Measurements from ENCODE around the gene MRPS6.

MRPS6 gene

DNA sequence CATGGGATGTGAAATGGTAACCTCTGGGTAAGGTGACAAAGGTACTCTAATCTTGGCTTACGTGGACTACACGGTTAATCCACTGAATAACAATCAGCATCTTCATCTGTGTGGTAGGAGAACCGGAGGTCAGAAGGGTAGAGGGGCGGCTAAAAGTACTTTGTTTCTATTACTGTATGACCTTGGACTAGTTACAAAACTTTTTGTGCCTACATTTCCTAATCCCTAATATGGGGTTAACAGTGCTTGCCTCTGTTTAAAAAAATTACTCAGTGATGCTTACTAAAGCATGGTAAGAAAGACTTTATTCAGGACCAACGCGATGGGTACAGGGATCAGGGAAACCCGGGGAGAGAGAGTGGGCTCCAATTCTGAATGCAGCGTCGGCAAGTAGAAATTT lies 1.7 kb upstream of the MRPS6 start:
- no peak for DNase-seq (ENCODE audit: low read depth in 2 of 2, low spot score in 1 of 2)

DNA sequence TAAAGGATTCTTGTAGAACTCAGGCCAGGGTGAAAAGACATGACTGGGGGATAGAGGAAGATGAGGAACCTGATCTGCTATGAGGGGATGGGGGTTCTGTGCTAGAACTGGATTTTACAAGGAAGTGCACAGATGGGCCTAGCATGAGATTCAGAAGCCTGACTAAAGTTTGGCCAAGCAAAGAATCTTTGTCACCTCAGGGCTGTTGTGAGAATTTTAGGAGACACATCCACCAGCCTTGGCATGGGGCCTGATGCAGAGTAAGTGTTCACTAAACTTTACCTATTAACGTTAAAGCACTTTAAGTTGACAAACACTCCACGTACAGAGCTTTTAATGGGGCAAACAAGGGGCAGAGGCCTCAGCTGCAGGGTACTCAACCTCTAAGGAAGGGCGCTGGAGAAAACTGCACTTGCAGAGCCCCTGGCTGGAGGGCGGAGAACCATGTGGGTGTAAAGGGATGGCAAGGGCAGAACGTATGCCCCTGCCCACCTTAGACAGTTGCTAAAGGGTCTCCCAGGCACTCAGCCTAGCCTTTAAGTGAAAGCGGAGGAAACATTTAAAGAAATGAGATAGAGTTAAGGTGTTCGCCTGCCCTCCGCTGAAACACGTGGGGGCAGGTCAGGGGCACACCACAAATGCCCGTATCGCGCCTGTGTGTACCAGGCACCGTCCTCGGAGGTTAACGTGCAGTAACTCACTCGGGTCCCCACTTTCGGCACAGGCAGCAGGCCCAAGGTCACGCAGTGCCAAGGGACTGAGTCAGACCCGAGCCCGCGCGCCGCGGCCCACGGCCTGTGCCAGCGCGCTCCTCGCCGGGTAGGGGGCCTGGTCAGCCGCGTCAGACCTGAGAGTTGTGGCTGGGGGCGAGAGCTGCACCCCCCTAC lies 990 bp upstream of the MRPS6 start:
- no peak for DNase-seq (ENCODE audit: low read depth in 2 of 2, low spot score in 1 of 2)

DNA sequence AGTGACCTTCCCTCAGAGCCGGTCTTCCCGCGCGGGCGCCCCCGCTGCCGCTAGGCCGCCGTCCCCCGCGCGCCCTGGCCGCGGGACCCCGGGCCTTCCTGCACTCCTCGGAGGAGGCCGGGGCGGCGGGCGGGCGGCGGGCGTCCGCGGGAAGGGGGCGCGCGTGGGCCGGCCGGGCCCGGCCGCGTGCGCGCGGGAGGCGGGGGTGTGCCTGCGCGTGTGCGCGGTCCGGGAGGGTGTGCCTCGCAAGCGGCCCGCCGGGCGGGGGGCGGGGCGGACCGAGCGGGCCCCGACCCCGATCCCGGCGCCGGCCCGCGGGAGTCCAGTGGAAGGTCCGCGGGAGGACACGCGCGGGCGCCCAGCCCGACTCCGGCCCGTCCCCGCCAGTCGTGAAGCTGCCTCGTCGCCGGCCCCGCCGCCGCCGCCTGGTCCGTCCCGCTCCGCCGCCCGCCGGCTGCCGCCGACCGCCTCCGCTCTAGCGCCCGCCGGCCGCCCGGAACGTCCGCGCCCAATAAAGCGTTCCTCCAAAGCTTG lies 438 bp downstream of the MRPS6 start:
- DNase-seq (ENCODE audit: low read depth in 2 of 2, low spot score in 1 of 2), result peak in 1 of 2 donors; percentile 21

DNA sequence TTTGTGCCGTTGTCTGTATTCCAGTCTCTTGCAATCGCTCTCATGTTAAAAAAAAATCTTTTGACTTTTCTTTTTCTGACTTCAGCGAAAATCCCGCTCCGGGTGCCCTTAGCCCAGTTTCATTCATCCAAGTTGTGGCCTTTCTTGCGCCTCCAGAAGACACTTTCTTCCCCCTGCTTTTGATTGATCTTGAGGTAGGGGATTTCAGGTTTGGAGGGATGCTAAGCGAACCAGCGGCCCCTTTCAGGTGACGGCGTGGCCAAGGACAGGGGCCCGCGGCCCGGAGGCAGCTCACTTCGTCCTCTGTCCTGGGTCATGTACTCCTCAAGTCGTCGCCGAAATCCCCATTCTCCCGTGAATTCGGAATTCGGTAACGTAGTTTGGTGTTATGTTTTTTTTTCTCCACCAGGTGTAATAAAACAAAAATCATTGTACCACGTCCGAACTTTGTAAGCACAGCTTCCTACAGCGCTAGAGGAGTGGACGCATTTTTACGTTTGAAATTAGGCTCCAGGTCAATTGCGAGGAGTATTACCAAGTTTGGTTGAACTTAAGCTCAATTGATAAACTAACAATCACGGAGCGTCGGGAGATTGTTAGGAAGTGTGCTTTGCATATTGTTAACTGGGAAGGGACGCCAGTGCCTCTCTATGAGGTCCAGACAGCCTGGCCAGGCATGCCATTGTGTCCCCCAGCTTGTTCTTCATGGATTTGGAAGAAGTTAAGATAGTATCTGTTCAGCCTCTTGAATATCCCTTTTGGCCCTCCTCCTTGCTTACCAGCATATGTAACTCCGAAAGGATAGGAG lies 1.1 kb downstream of the MRPS6 start:
- DNase-seq (ENCODE audit: low read depth in 2 of 2, low spot score in 1 of 2), result no peak

DNA sequence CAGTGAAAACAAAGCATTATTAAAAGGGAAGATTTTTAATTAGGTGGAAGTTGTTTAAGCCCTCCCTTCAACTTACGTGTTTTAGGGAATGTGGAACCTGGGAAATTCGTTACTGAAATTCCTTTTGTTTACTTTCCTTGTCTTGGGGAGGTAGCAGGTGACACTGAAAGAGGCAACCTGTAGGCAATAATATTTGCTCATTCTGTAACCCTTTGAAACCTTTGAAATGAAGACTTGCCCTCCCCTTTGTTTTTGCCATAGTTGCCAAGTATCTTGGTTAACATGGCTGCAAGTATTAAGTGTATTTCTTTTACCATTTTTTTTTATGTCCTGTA lies 1.7 kb downstream of the MRPS6 start:
- no peak for DNase-seq (ENCODE audit: low read depth in 2 of 2, low spot score in 1 of 2)

DNA sequence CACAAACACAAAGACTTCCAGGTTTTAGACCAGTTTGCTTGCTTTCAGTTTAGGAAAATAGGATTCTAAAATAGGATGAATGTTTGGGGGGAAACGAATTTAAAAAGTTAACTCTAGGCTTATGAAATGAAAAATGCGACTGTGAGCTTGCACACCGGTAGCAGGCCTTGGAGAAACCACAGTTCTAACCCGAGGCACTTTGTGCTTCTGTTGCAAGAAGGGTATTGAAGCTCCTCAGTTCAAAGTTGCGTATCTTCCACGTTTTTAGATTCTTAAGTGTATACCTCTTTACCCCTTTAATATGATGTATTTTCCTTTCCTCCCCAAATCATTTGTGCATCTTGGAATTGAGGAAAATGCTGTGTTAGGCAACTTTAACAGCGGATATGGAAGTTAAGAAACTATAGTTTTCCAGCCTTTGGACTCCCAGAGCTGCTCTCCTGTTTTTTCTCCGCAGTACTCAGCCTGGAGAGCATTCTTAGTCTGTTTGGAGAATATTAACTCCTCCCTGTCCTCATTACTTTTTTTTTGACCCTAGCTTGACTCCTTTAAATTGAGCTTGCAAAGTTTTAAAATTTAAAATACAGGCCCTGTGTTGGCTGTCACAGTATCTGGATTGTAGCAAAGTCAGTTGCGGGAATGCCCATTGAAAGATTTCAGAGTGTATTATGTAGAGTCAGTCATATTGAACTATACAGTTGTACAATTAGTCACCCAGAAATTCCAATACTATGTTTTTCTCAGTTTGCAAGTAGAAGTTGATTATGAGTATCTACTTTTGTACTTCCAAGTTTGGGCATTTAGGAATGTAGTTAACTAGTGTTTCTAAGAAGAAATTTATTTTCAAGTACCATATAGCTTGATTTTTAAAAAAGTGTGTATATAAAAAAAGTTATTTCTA lies 2.6 kb downstream of the MRPS6 start:
- DNase-seq (ENCODE audit: low read depth in 2 of 2, low spot score in 1 of 2), result no peak

DNA sequence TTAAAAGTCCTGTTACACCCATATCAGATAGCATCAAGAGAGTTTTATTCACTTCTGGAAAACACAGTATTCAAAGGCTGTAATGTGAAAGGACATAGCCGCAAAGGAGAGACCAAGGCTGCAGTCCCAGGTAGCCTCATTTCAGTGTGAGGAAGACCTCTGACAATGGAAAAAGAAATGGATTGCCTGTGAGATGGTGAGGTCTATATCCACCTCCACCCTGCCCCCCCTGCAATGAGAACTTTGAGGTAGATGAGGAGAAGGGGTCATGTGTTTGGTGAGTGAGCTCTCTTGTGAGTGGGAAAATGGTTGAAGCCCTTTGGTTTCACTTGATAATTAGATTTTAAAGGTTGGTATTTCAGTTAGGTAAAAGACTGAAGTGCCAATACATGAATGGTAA lies 3.5 kb downstream of the MRPS6 start:
- no peak for DNase-seq (ENCODE audit: low read depth in 2 of 2, low spot score in 1 of 2)

DNA sequence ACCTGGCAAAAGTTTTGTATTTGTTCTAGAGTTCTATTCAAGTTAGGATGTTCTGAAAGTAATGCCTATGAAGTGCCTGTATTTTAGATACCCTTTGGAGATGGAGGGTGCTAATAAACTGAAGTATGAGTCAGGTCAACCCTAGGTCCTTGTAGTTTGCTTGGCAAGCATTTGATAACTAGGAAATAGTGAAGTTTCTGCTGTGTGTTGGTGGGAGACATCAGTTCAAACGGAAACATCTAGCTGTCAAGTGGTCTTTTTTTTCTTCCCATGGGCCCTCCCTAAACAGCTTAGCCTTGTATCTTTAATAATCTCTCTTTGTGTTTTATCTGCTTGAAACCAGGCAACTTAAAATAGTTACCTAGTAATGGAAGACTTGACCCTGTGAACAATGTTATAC lies 4.5 kb downstream of the MRPS6 start:
- DNase-seq (ENCODE audit: low read depth in 2 of 2, low spot score in 1 of 2), result no peak

DNA sequence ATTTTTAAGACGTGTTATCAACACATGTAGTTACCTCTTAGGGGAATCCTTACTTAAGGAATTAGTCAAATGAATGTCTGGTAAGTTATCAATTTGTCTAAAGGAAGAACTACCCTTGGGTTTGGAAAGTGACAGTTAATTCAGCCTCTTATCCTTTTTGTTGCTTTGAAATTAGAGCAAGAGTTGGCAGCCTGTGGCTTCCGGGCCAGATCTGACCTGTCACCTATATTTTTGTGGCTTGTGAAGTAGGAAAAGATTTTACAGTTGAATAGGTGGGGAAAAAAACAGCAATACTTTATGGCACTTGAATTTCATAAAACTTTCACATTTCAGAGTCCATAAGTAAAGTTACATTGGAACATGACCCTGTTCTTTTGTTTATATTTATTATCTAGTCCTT lies 5.5 kb downstream of the MRPS6 start:
- DNase-seq (ENCODE audit: low read depth in 2 of 2, low spot score in 1 of 2), result peak in 1 of 2 donors; percentile 12

DNA sequence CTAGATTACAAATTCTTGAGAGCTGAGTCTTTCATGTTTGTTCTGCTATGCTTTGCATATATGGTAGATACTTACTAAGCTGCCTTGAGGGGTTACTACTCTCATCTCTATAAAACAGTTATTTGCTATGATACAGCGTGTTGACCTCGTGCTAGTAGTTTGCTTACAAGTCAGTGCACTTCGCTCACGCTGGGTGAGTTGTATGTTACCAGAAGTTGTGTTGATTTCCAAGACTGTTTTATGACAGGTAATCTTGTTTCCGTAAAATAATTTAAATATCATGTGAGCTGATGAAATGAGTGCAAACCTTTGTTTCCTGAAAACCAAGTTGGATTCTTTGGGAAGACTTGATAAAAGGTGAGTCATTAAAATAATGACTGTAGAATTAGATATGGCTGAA lies 7.3 kb downstream of the MRPS6 start:
- no peak for DNase-seq (ENCODE audit: low read depth in 2 of 2, low spot score in 1 of 2)

DNA sequence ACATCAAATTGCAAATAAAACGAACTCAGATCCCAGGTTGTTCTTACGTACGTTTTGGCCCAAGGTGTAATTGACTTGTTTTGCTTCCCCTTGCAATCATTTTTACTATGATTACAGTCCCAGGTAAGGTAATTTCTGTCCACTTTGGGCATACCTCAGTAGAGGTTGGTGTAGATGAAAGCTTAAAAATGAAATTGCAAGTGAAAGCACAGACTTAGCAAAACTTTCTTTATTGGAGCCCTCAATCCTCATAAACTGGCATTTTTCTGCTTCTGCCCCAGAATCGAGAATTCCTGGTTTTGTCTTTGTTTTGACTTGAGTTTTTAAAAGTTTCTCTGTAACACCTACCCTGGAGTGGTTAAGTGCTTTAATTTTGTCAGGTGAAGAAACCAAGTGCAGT lies 9.4 kb downstream of the MRPS6 start:
- no peak for DNase-seq (ENCODE audit: low read depth in 2 of 2, low spot score in 1 of 2)

DNA sequence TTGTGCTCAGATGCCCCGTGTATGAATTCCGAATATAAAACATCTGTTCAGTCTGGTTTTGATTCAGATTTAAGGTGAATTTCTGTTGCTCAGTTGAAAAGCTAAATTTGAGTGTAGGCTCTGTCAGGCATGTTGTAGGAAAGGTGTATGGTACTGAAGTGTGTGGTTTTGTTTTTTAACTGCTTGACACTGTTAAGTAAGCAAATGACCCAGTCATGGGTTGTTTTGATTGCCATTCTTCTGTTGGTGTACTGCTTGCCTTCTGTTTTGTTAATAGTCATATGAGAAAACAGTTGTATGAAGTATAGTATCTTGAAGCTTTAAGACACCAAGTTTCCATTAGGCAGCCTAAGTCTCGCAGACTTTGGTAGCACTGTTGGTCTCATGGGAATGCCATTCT lies 10.0 kb downstream of the MRPS6 start:
- no peak for DNase-seq (ENCODE audit: low read depth in 2 of 2, low spot score in 1 of 2)

DNA sequence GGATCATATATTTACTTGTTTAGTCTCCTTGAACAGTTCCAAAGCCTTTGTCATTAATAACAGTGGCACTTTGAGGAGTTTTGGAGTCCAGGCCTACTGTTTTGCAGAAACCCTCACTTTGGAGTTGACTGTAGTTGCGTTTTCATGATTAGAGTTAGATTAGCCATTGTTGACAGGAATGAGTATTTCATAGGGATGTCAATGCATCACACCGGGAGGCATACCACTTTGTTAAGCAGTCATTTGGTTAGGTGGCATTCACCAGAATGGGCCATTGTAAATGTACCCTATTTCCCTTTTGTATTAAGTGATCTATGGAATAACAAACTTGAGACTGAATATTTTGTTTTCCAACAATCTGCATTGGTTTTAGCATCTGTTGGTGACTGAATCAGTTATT lies 11.8 kb downstream of the MRPS6 start:
- no peak for DNase-seq (ENCODE audit: low read depth in 2 of 2, low spot score in 1 of 2)

DNA sequence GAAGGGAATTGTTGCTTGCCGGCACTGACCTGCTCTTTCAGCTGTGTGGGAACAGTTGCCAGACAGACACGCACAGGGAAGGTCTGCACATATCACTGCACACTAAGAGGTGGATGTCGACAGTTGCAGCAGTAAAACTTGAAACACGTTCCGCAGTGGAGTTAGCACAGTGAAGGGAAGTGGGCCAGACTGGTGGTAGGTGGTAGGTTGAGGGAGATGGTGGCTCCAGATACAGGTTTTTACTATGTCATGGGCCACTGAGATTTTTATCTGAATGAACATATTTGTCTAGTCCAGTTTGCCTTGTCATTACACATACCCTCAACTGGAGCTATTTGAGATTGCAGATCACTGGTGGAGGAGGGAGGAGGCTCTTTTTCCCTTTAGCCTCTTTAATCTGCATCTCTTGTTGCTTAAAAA lies 13.5 kb downstream of the MRPS6 start:
- DNase-seq (ENCODE audit: low read depth in 2 of 2, low spot score in 1 of 2), result no peak

DNA sequence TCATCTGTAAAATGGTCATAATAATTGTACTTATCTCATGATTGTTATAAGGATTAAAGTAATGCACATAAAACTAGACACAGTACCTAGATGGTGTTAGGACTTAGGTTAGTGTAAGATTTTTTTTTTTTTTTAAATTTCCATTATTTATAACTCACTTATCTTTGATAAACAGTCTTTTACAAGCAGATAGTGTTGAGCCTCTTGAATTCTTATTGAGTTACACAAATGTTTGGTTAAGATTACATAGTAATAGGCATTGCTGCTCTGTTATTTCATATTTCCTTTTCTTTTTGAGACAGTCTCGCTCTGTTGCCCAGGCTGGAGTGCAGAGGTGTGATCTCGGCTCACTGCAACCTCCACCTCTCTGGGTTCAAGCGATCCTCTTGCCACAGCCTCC lies 15.4 kb downstream of the MRPS6 start:
- DNase-seq (ENCODE audit: low read depth in 2 of 2, low spot score in 1 of 2), result no peak

DNA sequence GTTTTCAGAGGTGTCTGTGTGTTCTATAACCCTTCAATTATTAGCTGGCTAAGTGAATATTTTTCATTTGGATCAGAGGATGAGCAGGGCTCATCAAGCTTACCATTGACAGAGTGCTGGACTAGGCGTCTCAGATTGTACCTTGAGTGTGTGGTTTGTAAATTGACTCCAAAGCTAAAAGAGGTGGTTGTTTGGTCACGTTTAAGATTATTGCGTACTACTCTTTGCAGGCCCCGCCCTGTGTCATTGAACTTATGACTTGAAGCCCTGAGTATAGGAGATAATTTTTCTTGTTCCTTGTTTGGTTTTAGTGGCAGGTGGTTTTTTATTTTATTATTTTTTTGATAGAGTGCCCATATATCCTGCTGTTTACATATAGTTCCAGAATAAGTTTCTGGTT lies 17.7 kb downstream of the MRPS6 start:
- DNase-seq (ENCODE audit: low read depth in 2 of 2, low spot score in 1 of 2), result no peak

DNA sequence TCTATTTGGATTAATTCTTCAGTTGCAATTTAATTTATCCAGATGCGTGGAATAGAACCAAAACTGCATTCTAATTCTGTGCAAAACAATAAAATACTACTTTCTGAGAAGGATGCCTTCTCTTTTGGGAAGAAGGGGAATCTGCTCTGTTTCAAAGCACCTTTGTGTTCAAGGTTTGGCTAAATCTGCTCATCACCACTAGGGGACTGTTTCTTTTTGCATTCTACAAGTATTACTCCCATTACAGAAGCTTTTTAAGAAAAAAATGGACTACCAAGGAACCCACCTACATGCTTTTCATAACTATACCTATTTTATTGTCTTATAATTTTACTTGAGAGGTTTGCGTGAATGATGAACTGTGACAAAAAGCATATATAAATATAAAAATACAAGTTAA lies 18.2 kb downstream of the MRPS6 start:
- DNase-seq (ENCODE audit: low read depth in 2 of 2, low spot score in 1 of 2), result no peak

DNA sequence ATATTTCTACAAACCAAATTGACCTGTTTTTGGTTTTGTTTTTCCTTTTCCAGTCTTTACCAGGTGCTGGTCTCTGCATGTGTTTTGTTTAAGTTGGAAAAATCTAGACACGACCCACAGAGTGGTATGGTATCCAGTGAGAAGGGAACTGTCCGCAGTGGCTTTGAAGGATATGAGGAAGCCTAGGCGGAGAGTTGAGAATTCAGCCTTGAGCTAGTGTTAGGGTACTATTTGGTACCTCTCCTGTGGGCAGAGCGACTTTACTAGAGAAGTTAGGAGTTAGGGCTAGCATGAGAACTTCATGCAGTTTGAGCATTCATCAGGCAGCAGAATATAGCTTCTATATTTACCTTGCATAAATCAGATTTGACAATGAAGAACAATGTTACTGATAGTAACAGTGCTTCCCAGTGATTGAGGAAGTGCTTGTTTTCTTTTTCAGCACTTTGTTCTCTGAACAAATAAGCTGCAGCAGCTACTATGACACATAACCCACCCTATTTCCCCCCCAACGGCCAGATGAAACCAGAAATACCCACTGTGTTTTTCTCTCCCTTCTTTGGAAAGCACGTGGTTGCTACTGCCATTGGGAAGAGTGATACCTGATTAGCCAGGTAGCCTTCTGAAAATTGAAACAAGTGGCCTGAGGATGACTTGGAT lies 19.0 kb downstream of the MRPS6 start:
- no peak for DNase-seq (ENCODE audit: low read depth in 2 of 2, low spot score in 1 of 2)

DNA sequence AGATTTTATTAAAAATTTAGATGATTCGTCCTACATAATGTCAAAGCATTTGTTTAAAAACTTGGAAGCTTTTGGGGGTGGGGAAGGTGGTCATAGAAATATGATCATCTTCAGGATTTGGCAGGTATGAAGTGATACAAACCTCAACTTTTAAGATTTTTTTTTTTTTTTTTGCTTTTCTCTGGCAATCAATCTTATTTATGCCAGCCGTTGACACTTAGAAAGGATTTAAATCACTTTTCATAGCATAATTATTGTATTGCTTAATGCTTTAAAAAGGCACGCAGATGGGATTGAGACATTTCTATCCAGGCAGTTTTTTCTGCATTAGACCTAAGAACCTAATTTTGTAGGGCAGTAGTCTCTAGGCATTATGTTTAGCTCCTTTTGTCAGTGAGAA lies 19.7 kb downstream of the MRPS6 start:
- no peak for DNase-seq (ENCODE audit: low read depth in 2 of 2, low spot score in 1 of 2)

DNA sequence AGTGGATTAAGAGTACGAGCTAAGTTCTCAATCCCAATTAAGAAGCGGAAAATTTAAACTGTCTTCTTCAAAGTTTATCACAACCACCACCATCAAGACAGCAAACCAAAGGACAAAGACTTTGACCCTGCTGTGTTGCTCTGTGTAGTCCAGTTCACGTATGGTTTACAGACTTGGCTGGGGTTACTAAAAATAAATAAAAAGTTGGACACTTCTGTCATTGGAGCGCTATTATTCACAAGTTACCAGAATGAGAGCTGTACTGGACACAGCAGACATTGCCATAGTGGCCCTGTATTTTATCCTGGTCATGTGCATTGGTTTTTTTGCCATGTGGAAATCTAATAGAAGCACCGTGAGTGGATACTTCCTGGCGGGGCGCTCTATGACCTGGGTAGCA lies 21.6 kb downstream of the MRPS6 start:
- no peak for DNase-seq (ENCODE audit: low read depth in 2 of 2, low spot score in 1 of 2)

DNA sequence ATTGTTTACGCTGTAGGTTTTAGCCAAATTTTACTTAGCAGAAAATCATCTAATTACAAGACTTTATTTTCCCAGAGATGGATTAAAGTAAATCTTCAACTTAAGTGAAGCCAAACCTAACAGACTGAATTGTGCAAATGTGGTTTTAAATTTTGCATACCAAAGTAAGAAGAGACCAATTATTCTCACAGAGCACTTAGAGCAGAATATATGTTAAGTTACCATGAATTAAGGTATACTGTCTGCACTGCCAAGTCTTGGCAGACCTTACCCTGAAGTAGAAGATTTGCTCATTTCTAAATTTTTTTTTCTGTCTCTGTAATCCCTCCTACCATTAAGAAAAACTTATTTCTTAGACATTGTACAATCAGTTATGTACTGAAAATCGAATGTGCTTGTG lies 24.1 kb downstream of the MRPS6 start:
- DNase-seq (ENCODE audit: low read depth in 2 of 2, low spot score in 1 of 2), result no peak
